ENCODE results near the gene ATP2A1.

- TF ChIP-seq CTCF (conservative IDR thresholded peaks at IDR 0.05; ENCODE audit: low read depth in 2 of 2) (no peak), REST (IDR thresholded peaks at IDR 0.05; ENCODE audit: unreplicated experiment) (no peak), EZH2 (IDR thresholded peaks at IDR 0.05; ENCODE audit: low read depth, unreplicated experiment) (no peak), ETS1 (IDR thresholded peaks at IDR 0.05) (no peak), EZH2phosphoT487 (IDR thresholded peaks at IDR 0.05; ENCODE audit: unreplicated experiment) (no peak), CREB1 (CRISPR knock-in tag; IDR thresholded peaks at IDR 0.05; ENCODE audit: low read depth) (no peak), POLR2AphosphoS5 (IDR thresholded peaks at IDR 0.05; ENCODE audit: low read depth) (no peak), NANOG (IDR thresholded peaks at IDR 0.05; ENCODE audit: borderline replicate concordance) (no peak), JUNB (IDR thresholded peaks at IDR 0.05; ENCODE audit: unreplicated experiment) (no peak), STAT1 (IDR thresholded peaks at IDR 0.05; ENCODE audit: unreplicated experiment) (no peak), ZNF114 (CRISPR knock-in tag; IDR thresholded peaks at IDR 0.05) (no peak), ZNF331 (CRISPR knock-in tag; IDR thresholded peaks at IDR 0.05; ENCODE audit: low read depth) (no peak), ZNF462 (CRISPR knock-in tag; IDR thresholded peaks at IDR 0.05) (no peak)
These were observed 660 bp upstream of the ATP2A1 start for GRCh38 chr16:28877655-28878000.

All from GM23338 (cell line).